Measurements from ENCODE around the gene SOX14. TPM values are rescaled to one million over a fixed set of nuclear protein-coding genes. Genes with fewer than 3 reads are reported as not detected.

The SOX14 gene
- total RNA-seq, 1 donor from 2014 or later = 0.29 TPM

- no peak for TF ChIP-seq CTCF (conservative IDR thresholded peaks at IDR 0.05)
- H3K27me3 Mint-ChIP-seq = peaks cover 68% of the 10 kb centered on the region
Observed at GRCh38 chr3:137787529-137787928, 23.4 kb downstream of the SOX14 start.

GRCh38 chr3:137789236-137789635 is 25.1 kb downstream of the SOX14 start:
- Mint-ChIP-seq H3K9me3 (no peaks in the 10 kb centered on the region), H3K27ac (no peak overlapping the region), H3K4me3 (no peak overlapping the region), H3K27me3 (peaks cover 70% of the 10 kb centered on the region), H3K36me3 (no peaks in the 10 kb centered on the region), H3K4me1 (ENCODE audit: unreplicated experiment) (no peaks in the 10 kb centered on the region)
- DNase-seq (ENCODE audit: extremely low spot score, unreplicated experiment) = no peak
- TF ChIP-seq CTCF (conservative IDR thresholded peaks at IDR 0.05) = no peak

More at GRCh38 chr3:137787529-137787928, 23.4 kb downstream of the SOX14 start:
- Mint-ChIP-seq H3K27ac (no peak overlapping the region), H3K36me3 (no peaks in the 10 kb centered on the region), H3K4me1 (ENCODE audit: unreplicated experiment) (no peaks in the 10 kb centered on the region), H3K4me3 (no peak overlapping the region), H3K9me3 (no peaks in the 10 kb centered on the region)
- DNase-seq (ENCODE audit: extremely low spot score, unreplicated experiment) = no peak

- Mint-ChIP-seq H3K4me1 (ENCODE audit: unreplicated experiment) (no peaks in the 10 kb centered on the region), H3K9me3 (no peaks in the 10 kb centered on the region), H3K27me3 (peaks cover 50% of the 10 kb centered on the region), H3K36me3 (no peaks in the 10 kb centered on the region), H3K27ac (no peak overlapping the region), H3K4me3 (no peak overlapping the region)
- peak; percentile 72 for TF ChIP-seq CTCF (conservative IDR thresholded peaks at IDR 0.05)
- no peak for DNase-seq (ENCODE audit: extremely low spot score, unreplicated experiment)
Observed at GRCh38 chr3:137792626-137793271, 28.6 kb downstream of the SOX14 start.

- H3K9me3 Mint-ChIP-seq = no peaks in the 10 kb centered on the region
- no peak for TF ChIP-seq CTCF (conservative IDR thresholded peaks at IDR 0.05)
Observed at GRCh38 chr3:137796993-137797392, 32.9 kb downstream of the SOX14 start.

GRCh38 chr3:137803215-137803614 is 39.1 kb downstream of the SOX14 start:
- H3K9me3 Mint-ChIP-seq = no peaks in the 10 kb centered on the region
- peaks cover 29% of the 10 kb centered on the region for H3K27me3 Mint-ChIP-seq
- no peaks in the 10 kb centered on the region for H3K4me1 Mint-ChIP-seq (ENCODE audit: unreplicated experiment)
- H3K27ac Mint-ChIP-seq = no peak overlapping the region
- no peak overlapping the region for H3K4me3 Mint-ChIP-seq
- DNase-seq (ENCODE audit: extremely low spot score, unreplicated experiment) = no peak
- H3K36me3 Mint-ChIP-seq = no peaks in the 10 kb centered on the region
- no peak for TF ChIP-seq CTCF (conservative IDR thresholded peaks at IDR 0.05)

More at GRCh38 chr3:137796993-137797392, 32.9 kb downstream of the SOX14 start:
- H3K27me3 Mint-ChIP-seq = peaks cover 30% of the 10 kb centered on the region
- no peaks in the 10 kb centered on the region for H3K36me3 Mint-ChIP-seq
- no peak for DNase-seq (ENCODE audit: extremely low spot score, unreplicated experiment)
- no peak overlapping the region for H3K27ac Mint-ChIP-seq
- H3K4me3 Mint-ChIP-seq = no peak overlapping the region
- no peaks in the 10 kb centered on the region for H3K4me1 Mint-ChIP-seq (ENCODE audit: unreplicated experiment)

Data from type B pancreatic cell (in vitro differentiated cells).